Kidney (tissue), 14 donors: Measurements from ENCODE around the gene PALLD. TPM values are rescaled to one million over a fixed set of nuclear protein-coding genes. Genes with fewer than 3 reads are reported as not detected.

Experiments
- DNase-seq, 5 donors: peaks; one replicate each; pipeline ENCODE4 v3.0.0-alpha.2; 2013 to 2020
- FAIRE-seq: peaks from 2 replicates; lab custom pipeline; 2012; peaks lifted over from hg19 to GRCh38; lab: Jason Lieb, UNC
- H3K27ac ChIP-seq, 2 donors: one replicate each; pipeline ENCODE4 v1.7.0; 2013; ENCODE audit warnings: low read depth in 2 of 2, low read length in 2 of 2, inconsistent platforms in 1 of 2
- H3K27me3 ChIP-seq: one replicate; pipeline ENCODE4 v1.7.1; 2013; ENCODE audit warnings: low read length, inconsistent platforms; ENCODE audit not compliant: control insufficient read depth, insufficient read depth
- H3K36me3 ChIP-seq, 3 donors: one replicate each; pipeline versions ENCODE4 v1.7.0 to v1.7.1; 2013; ENCODE audit warnings: low read length in 3 of 3, control low read depth in 1 of 3, inconsistent platforms in 1 of 3; ENCODE audit not compliant: insufficient read depth in 3 of 3, control insufficient read depth in 2 of 3
- H3K4me1 ChIP-seq, 3 donors: one replicate each; pipeline versions ENCODE4 v1.7.0 to v1.7.1; 2013; ENCODE audit warnings: low read length in 3 of 3, inconsistent platforms in 1 of 3, low read depth in 1 of 3; ENCODE audit not compliant: control insufficient read depth in 2 of 3, insufficient read depth in 2 of 3
- H3K4me3 ChIP-seq, 3 donors: one replicate each; pipeline versions ENCODE4 v1.7.0 to v1.8.1; 2013; ENCODE audit warnings: low read length in 3 of 3, control low read depth in 1 of 3, inconsistent platforms in 1 of 3
- H3K9ac ChIP-seq, 3 donors: one replicate each; pipeline versions ENCODE4 v1.7.0 to v1.7.1; 2013; ENCODE audit warnings: low read length in 3 of 3, control low read depth in 1 of 3, inconsistent platforms in 1 of 3
- H3K9me3 ChIP-seq, 3 donors: one replicate each; pipeline versions ENCODE4 v1.7.0 to v1.7.1; 2013; ENCODE audit warnings: low read length in 3 of 3, control low read depth in 1 of 3, inconsistent platforms in 1 of 3; ENCODE audit not compliant: control insufficient read depth in 2 of 3, insufficient read depth in 1 of 3
- CTCF ChIP-seq: IDR thresholded peaks from 3 replicates; pipeline ENCODE4 v1.5.1; 2012; ENCODE audit warnings: mild to moderate bottlenecking, moderate library complexity, borderline replicate concordance; ENCODE audit not compliant: insufficient read depth; ENCODE audit errors: extremely low read depth
- intact Hi-C: fragments of 100-400 bp; cut with DNase I; formaldehyde crosslinking; loops from one replicate; pipeline ENCODE4 v1.11.1; 2022
- polyA plus RNA-seq: library from polyadenylated mRNA; stranded (reverse); fragments of 350-450 nt; fragmentation: Illumina TruSeq; extraction: RNeasy Lipid Tissue Mini Kit (QIAGEN cat#74804); gene quantifications from one replicate; pipeline ENCODE4 v1.2.3, GENCODE V29; 2014; ENCODE audit warnings: low read depth, low replicate concordance; ENCODE audit not compliant: insufficient read depth
- total RNA-seq: library from RNA; stranded (reverse); fragmentation: NEBNext Ultra II Directional; extraction: Animal tissue kit (Norgen Biotek cat#: 25700); gene quantifications from one replicate; pipeline ENCODE4 v1.2.1, GENCODE V29; 2021
- donor health status: control.
- donor health status: control.
- donor health status: control.
- donor health status: control.
- donor health status: control.
- donor health status: DM: yes; HTN: yes; CAD: no.
- donor health status: Normal renal cell carcinoma (clear cell type).

Gene PALLD
- total and polyA plus RNA-seq, 2 donors from 2014 or later, result 43.4 to 120 TPM

GRCh38 chr4:168857009-168857408 lies 360.2 kb downstream of the PALLD start:
- intact Hi-C loops, result no loop called here
- Histone ChIP-seq H3K27me3 (no peaks in the 10 kb centered on the region), H3K36me3 (no peaks in the 10 kb centered on the region), H3K9ac (no peak overlapping the region), H3K4me3 (no peak overlapping the region), H3K9me3 (no peaks in the 10 kb centered on the region), H3K27ac (peak overlapping the region in 1 of 2 donors; percentile 43), H3K4me1 (peaks cover 0 to 3% (median 2%) of the 10 kb centered on the region in 3 donors)
- no peak for TF ChIP-seq CTCF
- FAIRE-seq (no peak), DNase-seq (no peak)

- FAIRE-seq (no peak), DNase-seq (peak in 1 of 5 donors; percentile 63)
- Histone ChIP-seq H3K36me3 (peaks cover 0 to 5% (median 0%) of the 10 kb centered on the region in 3 donors), H3K4me3 (no peak overlapping the region), H3K4me1 (peaks cover 0 to 3% (median 2%) of the 10 kb centered on the region in 3 donors), H3K27me3 (no peaks in the 10 kb centered on the region), H3K9ac (no peak overlapping the region), H3K9me3 (no peaks in the 10 kb centered on the region), H3K27ac (peak overlapping the region in 1 of 2 donors; percentile 90)
- TF ChIP-seq CTCF, result no peak
- intact Hi-C loops, result no loop called here
Observed at GRCh38 chr4:168857546-168858314, 360.9 kb downstream of the PALLD start.

GRCh38 chr4:168859100-168859499 lies 362.2 kb downstream of the PALLD start:
- Histone ChIP-seq H3K4me1 (peaks cover 0 to 3% (median 2%) of the 10 kb centered on the region in 3 donors), H3K27ac (peak overlapping the region in 1 of 2 donors; percentile 47), H3K36me3 (peaks cover 0 to 5% (median 2%) of the 10 kb centered on the region in 3 donors), H3K27me3 (no peaks in the 10 kb centered on the region), H3K9ac (no peak overlapping the region), H3K4me3 (no peak overlapping the region), H3K9me3 (no peaks in the 10 kb centered on the region)
- intact Hi-C loops, result no loop called here
- DNase-seq, result no peak
- no peak for FAIRE-seq
- no peak for TF ChIP-seq CTCF
